ENCODE measurements around the gene ZBTB8OS. TPM values are rescaled to one million over a fixed set of nuclear protein-coding genes. Genes with fewer than 3 reads are reported as not detected.
"Not testable (repeated sequence)": the region's sequence is repeated elsewhere in the genome, so short reads cannot be mapped to it uniquely, and the experiment has no call there.

ZBTB8OS gene
- total RNA-seq, 4 donors from 2014 or later = 12.5 to 36.7 (median 23.3) TPM

DNA sequence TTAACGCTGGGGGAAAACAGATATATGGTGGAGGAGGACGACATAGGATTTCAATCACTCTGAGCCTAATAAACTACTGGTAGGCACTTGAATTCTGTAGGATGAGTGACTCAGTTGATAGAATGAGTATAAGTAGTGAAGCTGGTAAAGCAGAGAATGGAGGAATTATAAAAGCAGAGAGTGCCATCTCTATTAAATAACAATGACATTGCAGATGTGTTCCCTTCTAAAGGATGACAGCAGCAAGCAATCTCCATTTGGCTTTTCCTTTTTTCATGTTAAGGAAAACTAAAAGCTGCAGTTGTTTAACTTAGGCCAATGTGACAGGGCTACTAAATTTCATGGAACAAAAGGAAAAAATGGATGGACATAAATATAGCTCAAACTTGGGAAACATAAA lies 17.5 kb downstream of the ZBTB8OS start:
- ATAC-seq (ENCODE audit: low FRiP score) = no peak
- no peak for DNase-seq (ENCODE audit: low spot score)
- TF ChIP-seq, protein P1, sequence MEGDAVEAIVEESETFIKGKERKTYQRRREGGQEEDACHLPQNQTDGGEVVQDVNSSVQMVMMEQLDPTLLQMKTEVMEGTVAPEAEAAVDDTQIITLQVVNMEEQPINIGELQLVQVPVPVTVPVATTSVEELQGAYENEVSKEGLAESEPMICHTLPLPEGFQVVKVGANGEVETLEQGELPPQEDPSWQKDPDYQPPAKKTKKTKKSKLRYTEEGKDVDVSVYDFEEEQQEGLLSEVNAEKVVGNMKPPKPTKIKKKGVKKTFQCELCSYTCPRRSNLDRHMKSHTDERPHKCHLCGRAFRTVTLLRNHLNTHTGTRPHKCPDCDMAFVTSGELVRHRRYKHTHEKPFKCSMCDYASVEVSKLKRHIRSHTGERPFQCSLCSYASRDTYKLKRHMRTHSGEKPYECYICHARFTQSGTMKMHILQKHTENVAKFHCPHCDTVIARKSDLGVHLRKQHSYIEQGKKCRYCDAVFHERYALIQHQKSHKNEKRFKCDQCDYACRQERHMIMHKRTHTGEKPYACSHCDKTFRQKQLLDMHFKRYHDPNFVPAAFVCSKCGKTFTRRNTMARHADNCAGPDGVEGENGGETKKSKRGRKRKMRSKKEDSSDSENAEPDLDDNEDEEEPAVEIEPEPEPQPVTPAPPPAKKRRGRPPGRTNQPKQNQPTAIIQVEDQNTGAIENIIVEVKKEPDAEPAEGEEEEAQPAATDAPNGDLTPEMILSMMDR (IDR thresholded peaks at IDR 0.05) = no peak

GRCh38 chr1:32630173-32630572 lies 20.2 kb downstream of the ZBTB8OS start:
- DNase-seq (ENCODE audit: low spot score); ATAC-seq (ENCODE audit: low FRiP score): not testable (repeated sequence)

DNA sequence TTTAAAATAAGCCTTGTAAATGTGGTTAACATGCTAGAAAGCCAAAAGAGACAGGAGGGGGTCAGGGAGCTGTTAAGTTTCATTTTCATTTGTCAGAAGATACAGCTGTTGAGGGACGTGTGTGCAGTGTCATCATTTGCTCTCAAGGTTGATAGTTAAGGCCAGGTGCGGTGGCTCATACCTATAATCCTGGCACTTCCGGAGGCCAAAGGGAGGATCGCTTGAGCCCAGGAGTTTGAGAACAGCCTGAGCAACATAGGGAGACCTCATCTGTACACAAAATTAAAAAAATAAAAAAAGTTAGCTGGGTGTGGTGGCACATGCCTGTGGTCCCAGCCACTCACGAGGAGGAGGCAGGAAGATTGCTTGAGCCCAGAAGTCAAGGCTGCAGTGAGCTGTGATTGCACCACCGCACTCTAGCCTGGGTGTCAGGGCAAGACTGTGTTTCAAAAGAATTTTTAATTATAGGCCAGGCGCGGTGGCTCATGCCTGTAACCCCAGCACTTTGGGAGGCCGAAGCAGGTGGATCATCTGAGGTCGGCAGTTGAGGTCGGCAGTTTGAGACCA lies 22.7 kb downstream of the ZBTB8OS start:
- TF ChIP-seq, protein P1 (IDR thresholded peaks at IDR 0.05) = no peak
- ATAC-seq (ENCODE audit: low FRiP score) = no peak
- DNase-seq (ENCODE audit: low spot score) = no peak

- DNase-seq (ENCODE audit: low spot score) = no peak
- TF ChIP-seq, protein P1 (IDR thresholded peaks at IDR 0.05) = no peak
- no peak for ATAC-seq (ENCODE audit: low FRiP score)
Measured at GRCh38 chr1:32626176-32626575, 24.2 kb downstream of the ZBTB8OS start.

GRCh38 chr1:32623775-32624174 lies 26.6 kb downstream of the ZBTB8OS start:
- no peak for DNase-seq (ENCODE audit: low spot score)
- no peak for ATAC-seq (ENCODE audit: low FRiP score)
- TF ChIP-seq, protein P1 (IDR thresholded peaks at IDR 0.05) = no peak

- DNase-seq (ENCODE audit: low spot score) (no peak), ATAC-seq (ENCODE audit: low FRiP score) (no peak)
- TF ChIP-seq, protein P1 (IDR thresholded peaks at IDR 0.05) = no peak
Measured at GRCh38 chr1:32622806-32623681, 27.3 kb downstream of the ZBTB8OS start.

GRCh38 chr1:32622205-32622604 lies 28.1 kb downstream of the ZBTB8OS start:
- ATAC-seq (ENCODE audit: low FRiP score) (no peak), DNase-seq (ENCODE audit: low spot score) (no peak)
- TF ChIP-seq, protein P1 (IDR thresholded peaks at IDR 0.05) = no peak

All from omental fat pad (tissue), 4 donors.